ENCODE data around the gene ITGA11. TPM values are rescaled to one million over a fixed set of nuclear protein-coding genes. Genes with fewer than 3 reads are reported as not detected.
A peak's percentile ranks its signal among the peaks of the same experiment; 100 is the strongest.

Gene ITGA11
- total and polyA plus RNA-seq, 5 experiments from 2014 or later, result 0.02 to 0.11 (median 0.03) TPM; not detected in 2

DNA sequence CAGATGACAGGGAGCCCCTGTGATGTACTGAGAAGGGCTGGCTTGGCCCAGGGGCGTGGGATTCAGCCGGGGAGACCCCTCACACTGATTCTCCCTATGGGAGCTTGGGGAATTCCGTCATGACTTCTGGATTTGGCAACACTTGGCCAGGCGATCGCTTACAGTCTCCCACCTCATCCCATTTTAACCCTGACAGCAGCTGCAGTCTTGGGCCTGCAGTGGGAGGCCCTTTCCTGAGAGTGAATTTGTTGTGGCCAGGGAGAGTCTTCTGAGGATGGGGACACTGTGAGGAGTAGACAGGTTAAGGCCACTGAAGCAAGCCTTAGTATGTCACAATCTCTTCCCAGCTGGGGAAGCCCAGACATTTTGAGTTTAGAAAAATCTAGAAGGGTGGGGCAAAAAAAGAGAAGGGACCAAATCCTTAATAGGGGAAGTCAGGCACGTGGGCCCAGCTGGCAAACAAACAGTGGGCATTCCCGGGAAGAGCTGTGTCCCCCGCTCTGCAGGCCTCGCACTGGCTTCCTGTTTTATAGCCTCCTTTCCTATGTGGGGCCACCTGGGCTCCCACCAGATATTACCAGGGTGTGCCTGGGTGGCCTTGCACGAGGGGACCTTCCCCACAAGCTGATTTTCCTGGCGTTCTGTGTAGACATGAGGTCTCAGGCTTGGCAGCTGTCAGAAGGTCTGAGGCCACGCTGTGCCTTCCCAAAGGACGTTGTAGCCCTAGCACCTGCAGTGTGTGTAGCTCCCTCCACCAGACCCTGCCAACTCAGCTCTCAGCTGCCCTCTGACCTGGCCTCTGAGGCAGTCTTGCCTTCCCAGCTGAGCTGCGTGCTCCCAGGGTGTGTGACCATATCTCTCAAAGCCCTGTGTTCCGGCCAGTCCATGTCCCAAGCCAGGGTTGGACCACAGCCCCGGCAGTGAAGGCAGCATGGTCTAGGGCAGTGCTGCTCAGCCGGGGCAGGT, 89.9 kb downstream of the ITGA11 start:
- ATAC-seq, result no peak
- peaks cover 0 to 1% (median 0%) of the 10 kb centered on the region in 5 donors for H3K27me3 Mint-ChIP-seq
- H3K4me1 Mint-ChIP-seq, result peaks cover 0 to 2% (median under 1%) of the 10 kb centered on the region in 4 donors

DNA sequence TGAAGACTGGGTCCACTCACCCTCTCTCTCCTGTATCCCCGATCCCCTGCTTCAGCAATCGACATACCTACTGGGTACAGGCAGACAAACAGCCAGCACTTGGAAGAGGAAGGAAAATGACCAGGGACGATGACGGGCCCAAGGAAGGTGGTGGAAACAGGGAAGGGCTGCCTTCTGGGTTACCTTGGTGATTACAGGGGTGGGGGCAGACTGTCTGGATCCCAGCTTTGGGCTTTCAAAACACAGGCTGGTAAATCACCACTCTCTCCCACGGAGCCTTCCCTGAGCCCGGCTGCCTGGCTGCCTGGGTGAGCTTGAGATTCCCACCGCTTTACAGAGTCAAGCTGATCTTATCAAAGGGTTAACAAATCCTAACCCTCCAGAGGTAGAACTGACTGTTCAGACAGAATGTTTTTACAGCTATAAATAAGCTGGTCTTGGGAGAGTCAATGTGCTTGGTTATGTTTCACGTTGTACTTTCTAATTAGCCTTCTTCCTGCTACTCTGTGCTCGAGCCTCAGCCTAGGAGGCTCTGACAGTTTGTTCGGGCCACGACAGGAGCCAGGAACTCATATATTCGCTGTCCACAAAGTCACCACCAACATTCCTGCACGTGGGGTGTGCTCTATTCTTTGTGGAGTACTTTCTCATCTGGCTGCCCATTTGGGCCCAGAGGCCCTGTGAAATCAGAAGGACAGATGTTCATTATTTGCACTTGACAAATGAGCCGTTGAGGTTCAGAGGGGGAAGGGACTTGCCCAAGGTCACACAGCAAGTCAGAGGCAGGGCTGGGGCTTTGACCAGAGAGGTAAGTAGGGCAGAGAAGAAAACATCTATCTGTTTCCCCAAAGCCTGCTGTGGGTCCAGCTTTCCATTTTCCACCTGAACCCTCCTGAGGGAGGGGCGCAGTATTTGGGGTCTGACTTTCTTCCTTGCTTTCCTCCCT, 91.0 kb downstream of the ITGA11 start:
- no peak for DNase-seq
- Mint-ChIP-seq H3K36me3 (no peaks in the 10 kb centered on the region), H3K4me1 (peaks cover 0 to 2% (median under 1%) of the 10 kb centered on the region in 4 donors), H3K9me3 (no peaks in the 10 kb centered on the region), H3K27me3 (peaks cover 0 to 1% (median 0%) of the 10 kb centered on the region in 5 donors), H3K27ac (peak overlapping the region in 1 of 10 donors; percentile 34), H3K4me3 (no peak overlapping the region)
- POLR2A ChIA-PET, result no interaction called here
- no peak for ATAC-seq

More for the DNA sequence above, 89.9 kb downstream of the ITGA11 start:
- H3K9me3 Mint-ChIP-seq, result no peaks in the 10 kb centered on the region
- H3K27ac Mint-ChIP-seq, result no peak overlapping the region
- no peaks in the 10 kb centered on the region for H3K36me3 Mint-ChIP-seq
- no peak for DNase-seq
- no peak overlapping the region for H3K4me3 Mint-ChIP-seq
- POLR2A ChIA-PET, result interaction anchor here (1.4 kb wide), 1 partner anchor 11 kb away, joined by 6 read pairs; no protein-coding TSS in a partner anchor

DNA sequence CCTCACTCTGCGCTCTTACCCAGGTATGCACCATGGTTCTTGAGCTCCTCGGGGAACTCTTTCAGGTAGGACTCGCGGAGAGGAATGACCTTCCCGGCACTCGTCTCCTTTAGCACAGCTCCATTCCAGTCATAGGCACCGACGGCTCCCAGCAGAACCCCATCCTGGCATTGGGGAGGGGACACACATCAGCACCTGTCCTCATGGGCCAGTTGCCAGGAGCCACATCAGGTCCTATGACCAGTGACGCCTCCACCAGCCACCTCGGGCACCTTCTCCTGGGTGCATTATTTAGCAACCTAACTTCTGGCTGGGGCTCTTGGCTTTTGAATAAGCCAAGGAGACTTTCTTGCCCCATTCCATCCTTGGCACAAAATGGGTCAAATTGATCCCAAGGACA, 92.5 kb downstream of the ITGA11 start:
- Mint-ChIP-seq H3K27me3 (peaks cover 0 to 3% (median 0%) of the 10 kb centered on the region in 5 donors), H3K9me3 (no peaks in the 10 kb centered on the region), H3K36me3 (no peaks in the 10 kb centered on the region), H3K4me1 (peaks cover 0 to 1% (median 0%) of the 10 kb centered on the region in 4 donors), H3K4me3 (no peak overlapping the region), H3K27ac (no peak overlapping the region)
- POLR2A ChIA-PET, result no interaction called here
- ATAC-seq, result no peak
- DNase-seq, result no peak

- DNase-seq, result no peak
- Mint-ChIP-seq H3K27me3 (peaks cover 1 to 14% (median 6%) of the 10 kb centered on the region in 5 donors), H3K4me3 (no peak overlapping the region), H3K27ac (no peak overlapping the region), H3K9me3 (no peaks in the 10 kb centered on the region), H3K36me3 (no peaks in the 10 kb centered on the region), H3K4me1 (no peaks in the 10 kb centered on the region)
- POLR2A ChIA-PET, result no interaction called here
- ATAC-seq, result no peak
Observed at GRCh38 chr15:68337826-68338225, 94.1 kb downstream of the ITGA11 start.

DNA sequence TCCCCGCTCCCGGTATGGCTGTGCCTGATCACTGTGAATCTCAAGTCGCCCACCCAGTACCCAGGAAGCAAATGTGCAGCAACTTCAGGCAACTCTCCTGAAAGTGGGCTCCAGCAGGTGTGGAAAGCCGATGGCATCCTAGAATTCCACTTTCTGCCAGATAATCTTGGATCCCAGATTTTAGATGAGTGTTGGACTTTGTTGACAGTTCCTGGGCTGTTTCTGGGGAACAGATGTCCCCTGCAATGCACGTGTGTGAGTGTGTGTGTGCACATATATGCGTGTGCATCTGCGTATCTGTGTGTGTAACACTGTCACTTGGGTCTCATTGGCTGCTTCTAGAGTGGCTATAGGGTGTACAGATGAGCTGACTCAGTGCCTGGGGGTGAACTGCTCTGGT, 95.4 kb downstream of the ITGA11 start:
- no peaks in the 10 kb centered on the region for H3K4me1 Mint-ChIP-seq

GRCh38 chr15:68335655-68336054, 96.3 kb downstream of the ITGA11 start:
- POLR2A ChIA-PET, result no interaction called here
- DNase-seq (no peak), ATAC-seq (no peak)
- Mint-ChIP-seq H3K4me3 (no peak overlapping the region), H3K27ac (no peak overlapping the region), H3K36me3 (no peaks in the 10 kb centered on the region), H3K4me1 (no peaks in the 10 kb centered on the region), H3K9me3 (no peaks in the 10 kb centered on the region), H3K27me3 (peaks cover 3 to 14% (median 6%) of the 10 kb centered on the region in 5 donors)

More for the DNA sequence above, 95.4 kb downstream of the ITGA11 start:
- ATAC-seq (no peak), DNase-seq (no peak)
- Mint-ChIP-seq H3K9me3 (no peaks in the 10 kb centered on the region), H3K27ac (no peak overlapping the region), H3K36me3 (no peaks in the 10 kb centered on the region), H3K4me3 (no peak overlapping the region), H3K27me3 (peaks cover 3 to 14% (median 6%) of the 10 kb centered on the region in 5 donors)
- POLR2A ChIA-PET, result no interaction called here

GRCh38 chr15:68335251-68335650, 96.7 kb downstream of the ITGA11 start:
- ATAC-seq, result no peak
- Mint-ChIP-seq H3K9me3 (no peaks in the 10 kb centered on the region), H3K4me1 (no peaks in the 10 kb centered on the region), H3K27ac (no peak overlapping the region), H3K4me3 (no peak overlapping the region), H3K36me3 (no peaks in the 10 kb centered on the region), H3K27me3 (peaks cover 3 to 14% (median 6%) of the 10 kb centered on the region in 5 donors)
- DNase-seq, result no peak
- POLR2A ChIA-PET, result no interaction called here

- no peaks in the 10 kb centered on the region for H3K4me1 Mint-ChIP-seq
- ATAC-seq (no peak), DNase-seq (no peak)
- no peak overlapping the region for H3K4me3 Mint-ChIP-seq
- H3K9me3 Mint-ChIP-seq, result no peaks in the 10 kb centered on the region
- no peak overlapping the region for H3K27ac Mint-ChIP-seq
- POLR2A ChIA-PET, result no interaction called here
- no peaks in the 10 kb centered on the region for H3K36me3 Mint-ChIP-seq
- peaks cover 3 to 14% (median 6%) of the 10 kb centered on the region in 5 donors for H3K27me3 Mint-ChIP-seq
Observed at GRCh38 chr15:68334661-68335124, 97.3 kb downstream of the ITGA11 start.

GRCh38 chr15:68333775-68334470, 98.0 kb downstream of the ITGA11 start:
- H3K36me3 Mint-ChIP-seq, result no peaks in the 10 kb centered on the region
- no peak for ATAC-seq
- H3K27me3 Mint-ChIP-seq, result peaks cover 3 to 14% (median 6%) of the 10 kb centered on the region in 5 donors
- no peak overlapping the region for H3K4me3 Mint-ChIP-seq
- DNase-seq, result no peak
- H3K27ac Mint-ChIP-seq, result no peak overlapping the region
- peaks cover 0 to 1% (median under 1%) of the 10 kb centered on the region in 4 donors for H3K4me1 Mint-ChIP-seq
- H3K9me3 Mint-ChIP-seq, result no peaks in the 10 kb centered on the region
- POLR2A ChIA-PET, result no interaction called here

- Mint-ChIP-seq H3K4me1 (peaks cover 10 to 18% (median 16%) of the 10 kb centered on the region in 4 donors), H3K27me3 (peaks cover 3 to 14% (median 6%) of the 10 kb centered on the region in 5 donors), H3K36me3 (no peaks in the 10 kb centered on the region), H3K27ac (no peak overlapping the region), H3K4me3 (no peak overlapping the region), H3K9me3 (no peaks in the 10 kb centered on the region)
- POLR2A ChIA-PET, result no interaction called here
- ATAC-seq (no peak), DNase-seq (no peak)
Observed at GRCh38 chr15:68332266-68332665, 99.7 kb downstream of the ITGA11 start.

GRCh38 chr15:68330901-68331300, 101.1 kb downstream of the ITGA11 start:
- Mint-ChIP-seq H3K27me3 (peaks cover 3 to 14% (median 7%) of the 10 kb centered on the region in 5 donors), H3K9me3 (no peaks in the 10 kb centered on the region), H3K27ac (no peak overlapping the region), H3K36me3 (no peaks in the 10 kb centered on the region), H3K4me1 (peaks cover 20 to 31% (median 27%) of the 10 kb centered on the region in 4 donors), H3K4me3 (no peak overlapping the region)
- POLR2A ChIA-PET, result no interaction called here
- no peak for ATAC-seq
- DNase-seq, result no peak

DNA sequence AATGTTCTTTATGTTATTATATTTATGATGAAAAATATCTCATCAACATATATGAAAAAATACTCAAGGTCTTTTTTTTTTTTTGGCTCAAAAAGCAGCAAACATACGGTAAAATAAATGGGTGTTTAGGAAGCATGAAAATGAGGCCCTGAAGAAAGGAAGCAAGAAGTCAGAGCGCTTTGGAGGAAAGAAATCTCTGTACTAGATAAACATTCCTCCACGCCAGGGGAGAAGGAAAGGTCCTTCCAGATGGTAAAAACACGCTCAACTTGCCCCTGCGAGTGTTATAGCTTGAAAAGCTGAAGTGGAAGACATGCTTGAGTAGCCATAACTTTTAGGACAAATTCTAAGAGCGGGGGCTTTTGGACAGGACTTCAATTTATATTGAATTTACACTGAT, 101.5 kb downstream of the ITGA11 start:
- peaks cover 3 to 14% (median 8%) of the 10 kb centered on the region in 5 donors for H3K27me3 Mint-ChIP-seq
- no peaks in the 10 kb centered on the region for H3K36me3 Mint-ChIP-seq
- H3K4me3 Mint-ChIP-seq, result no peak overlapping the region
- no peaks in the 10 kb centered on the region for H3K9me3 Mint-ChIP-seq
- no peak for ATAC-seq
- H3K27ac Mint-ChIP-seq, result no peak overlapping the region
- no peak for DNase-seq
- peaks cover 20 to 31% (median 27%) of the 10 kb centered on the region in 4 donors for H3K4me1 Mint-ChIP-seq
- POLR2A ChIA-PET, result no interaction called here

All from naive thymus-derived CD8-positive, alpha-beta T cell (primary cell).